HEK293 (cell line): ENCODE results near the gene TUNAR.

Source experiments
- CTCF ChIA-PET: fragments of 350-600 bp; formaldehyde crosslinking; extraction: SDS; loops from one replicate; lab custom pipeline; 2021; ENCODE audit warnings: antibody characterized with exemption; lab: Yijun Ruan, JAX
- POLR2A ChIA-PET: fragments of 300-600 bp; formaldehyde crosslinking; extraction: SDS; loops from one replicate; lab custom pipeline; 2020; ENCODE audit warnings: antibody characterized with exemption, inconsistent platforms; lab: Yijun Ruan, JAX
- H3K27ac ChIP-seq: fragments of 200-500 bp; sonication (Bioruptor generic); 2 replicates; pipeline ENCODE4 v1.5.1; 2014; ENCODE audit warnings: low read depth, low read length, control low read depth, inconsistent platforms; ENCODE audit errors: extremely low read depth
- H3K36me3 ChIP-seq, 2 experiments: fragments of 200-500 bp in 1 of 2; sonication (Bioruptor generic) in 1 of 2; 1 replicate in 1 of 2; 2 replicates in 1 of 2; pipeline ENCODE4 v1.5.1; 2014 to 2017; ENCODE audit warnings: inconsistent platforms in 2 of 2, low read length in 2 of 2; ENCODE audit not compliant: control insufficient read depth in 2 of 2, insufficient read depth in 1 of 2
- H3K4me1 ChIP-seq: fragments of 200-500 bp; sonication (Bioruptor generic); 2 replicates; pipeline ENCODE4 v1.5.1; 2014; ENCODE audit warnings: mild to moderate bottlenecking, low read length, inconsistent platforms; ENCODE audit not compliant: control insufficient read depth, insufficient read depth
- H3K4me3 ChIP-seq: 2 replicates; pipeline ENCODE4 v1.5.1; 2011; ENCODE audit warnings: low read depth, mild to moderate bottlenecking, control low read depth, low read length, moderate library complexity
- H3K9me3 ChIP-seq: fragments of 200-500 bp; sonication (Bioruptor generic); 2 replicates; pipeline ENCODE4 v1.5.1; 2014; ENCODE audit warnings: low read depth, low read length, inconsistent platforms; ENCODE audit not compliant: control insufficient read depth, insufficient read depth
- GLI4 ChIP-seq: fragments of 450-650 bp; formaldehyde crosslinking; IDR thresholded peaks from 2 replicates; pipeline ENCODE4 v1.5.1; 2016; ENCODE audit warnings: missing biosample characterization, missing genetic modification characterization
- IKZF3 ChIP-seq: fragments of 450-650 bp; IDR thresholded peaks from 2 replicates; pipeline ENCODE4 v1.5.0; 2018; ENCODE audit warnings: missing biosample characterization, mild to moderate bottlenecking, missing genetic modification characterization, moderate library complexity
- ZFP69B ChIP-seq: fragments of 450-650 bp; formaldehyde crosslinking; IDR thresholded peaks from 2 replicates; pipeline ENCODE4 v1.5.1; 2016; ENCODE audit warnings: missing biosample characterization, missing genetic modification characterization
- ZNF121 ChIP-seq: fragments of 450-650 bp; formaldehyde crosslinking; IDR thresholded peaks from 2 replicates; pipeline ENCODE4 v1.5.1; 2016; ENCODE audit warnings: missing biosample characterization, missing genetic modification characterization
- ZNF140 ChIP-seq: fragments of 450-650 bp; formaldehyde crosslinking; IDR thresholded peaks from 2 replicates; pipeline ENCODE4 v1.5.1; 2016; ENCODE audit warnings: missing biosample characterization, missing genetic modification characterization
- ZNF157 ChIP-seq: fragments of 450-650 bp; formaldehyde crosslinking; IDR thresholded peaks from 2 replicates; pipeline ENCODE4 v1.5.1; 2016; ENCODE audit warnings: missing biosample characterization, missing genetic modification characterization
- ZNF202 ChIP-seq: fragments of 450-650 bp; formaldehyde crosslinking; IDR thresholded peaks from 2 replicates; pipeline ENCODE4 v1.5.1; 2016; ENCODE audit warnings: missing biosample characterization, missing genetic modification characterization, borderline replicate concordance
- ZNF214 ChIP-seq: fragments of 450-650 bp; formaldehyde crosslinking; IDR thresholded peaks from 2 replicates; pipeline ENCODE4 v1.5.1; 2017; ENCODE audit warnings: missing biosample characterization, mild to moderate bottlenecking, missing genetic modification characterization, borderline replicate concordance
- ZNF433 ChIP-seq: fragments of 450-650 bp; formaldehyde crosslinking; IDR thresholded peaks from 2 replicates; pipeline ENCODE4 v1.5.1; 2016; ENCODE audit warnings: missing biosample characterization, missing genetic modification characterization, low read depth
- ZNF501 ChIP-seq: fragments of 450-650 bp; formaldehyde crosslinking; IDR thresholded peaks from 2 replicates; pipeline ENCODE4 v1.5.1; 2016; ENCODE audit warnings: missing biosample characterization, missing genetic modification characterization
- ZNF513 ChIP-seq: fragments of 450-650 bp; IDR thresholded peaks from 2 replicates; pipeline ENCODE4 v1.5.1; 2018; ENCODE audit warnings: missing biosample characterization, missing genetic modification characterization
- ZNF600 ChIP-seq: fragments of 450-650 bp; formaldehyde crosslinking; IDR thresholded peaks from 2 replicates; pipeline ENCODE4 v1.5.1; 2016; ENCODE audit warnings: missing biosample characterization, missing genetic modification characterization
- ZNF664 ChIP-seq: fragments of 450-650 bp; formaldehyde crosslinking; IDR thresholded peaks from 2 replicates; pipeline ENCODE4 v1.5.1; 2016; ENCODE audit warnings: missing biosample characterization, missing genetic modification characterization
- ZXDB ChIP-seq: fragments of 450-650 bp; formaldehyde crosslinking; IDR thresholded peaks from 2 replicates; pipeline ENCODE4 v1.5.1; 2016; ENCODE audit warnings: missing biosample characterization, missing genetic modification characterization
- TF ChIP-seq, protein P1 (sequence below): fragments of 450-650 bp; formaldehyde crosslinking; IDR thresholded peaks from 2 replicates; pipeline ENCODE4 v1.5.1; 2016; ENCODE audit warnings: missing biosample characterization, missing genetic modification characterization
- TF ChIP-seq, protein P2 (sequence below): fragments of 450-650 bp; formaldehyde crosslinking; IDR thresholded peaks from 2 replicates; pipeline ENCODE4 v1.5.1; 2016; ENCODE audit warnings: missing biosample characterization, missing genetic modification characterization, borderline replicate concordance

The TUNAR gene

GRCh38 chr14:95944462-95944861 is 67.8 kb downstream of the TUNAR start (continued):
- TF ChIP-seq ZNF157 (tag by site-specific recombination) = no peak
- no peak for TF ChIP-seq ZNF214 (tag by site-specific recombination)

GRCh38 chr14:95946867-95947266 is 70.2 kb downstream of the TUNAR start:
- Histone ChIP-seq H3K9me3 (no peaks in the 10 kb centered on the region), H3K4me3 (no peak overlapping the region), H3K36me3 (no peaks in the 10 kb centered on the region), H3K4me1 (no peaks in the 10 kb centered on the region), H3K27ac (no peak overlapping the region)
- ChIA-PET CTCF (interaction anchor here (0.6 kb wide), 1 partner anchor 241 kb away, joined by 4 read pairs; no protein-coding TSS in a partner anchor), POLR2A (no interaction called here)
- TF ChIP-seq ZNF513 (tag by site-specific recombination) (no peak), ZNF140 (no peak), ZNF433 (tag by site-specific recombination) (no peak)

- CTCF ChIA-PET = no interaction called here
- Histone ChIP-seq H3K27ac (no peak overlapping the region), H3K4me1 (no peaks in the 10 kb centered on the region), H3K36me3 (no peaks in the 10 kb centered on the region), H3K4me3 (no peak overlapping the region), H3K9me3 (no peaks in the 10 kb centered on the region)
- POLR2A ChIA-PET = no interaction called here
- TF ChIP-seq, protein P1, sequence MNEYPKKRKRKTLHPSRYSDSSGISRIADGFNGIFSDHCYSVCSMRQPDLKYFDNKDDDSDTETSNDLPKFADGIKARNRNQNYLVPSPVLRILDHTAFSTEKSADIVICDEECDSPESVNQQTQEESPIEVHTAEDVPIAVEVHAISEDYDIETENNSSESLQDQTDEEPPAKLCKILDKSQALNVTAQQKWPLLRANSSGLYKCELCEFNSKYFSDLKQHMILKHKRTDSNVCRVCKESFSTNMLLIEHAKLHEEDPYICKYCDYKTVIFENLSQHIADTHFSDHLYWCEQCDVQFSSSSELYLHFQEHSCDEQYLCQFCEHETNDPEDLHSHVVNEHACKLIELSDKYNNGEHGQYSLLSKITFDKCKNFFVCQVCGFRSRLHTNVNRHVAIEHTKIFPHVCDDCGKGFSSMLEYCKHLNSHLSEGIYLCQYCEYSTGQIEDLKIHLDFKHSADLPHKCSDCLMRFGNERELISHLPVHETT (tag by site-specific recombination) = no peak
- TF ChIP-seq ZXDB (tag by site-specific recombination) (no peak), ZFP69B (tag by site-specific recombination) (no peak), ZNF121 (tag by site-specific recombination) (no peak), ZNF202 (tag by site-specific recombination) (no peak), ZNF157 (tag by site-specific recombination) (no peak), ZNF600 (tag by site-specific recombination) (no peak), ZNF501 (tag by site-specific recombination) (no peak), ZNF664 (tag by site-specific recombination) (no peak), GLI4 (no peak), IKZF3 (tag by site-specific recombination) (no peak)
- TF ChIP-seq, protein P2, sequence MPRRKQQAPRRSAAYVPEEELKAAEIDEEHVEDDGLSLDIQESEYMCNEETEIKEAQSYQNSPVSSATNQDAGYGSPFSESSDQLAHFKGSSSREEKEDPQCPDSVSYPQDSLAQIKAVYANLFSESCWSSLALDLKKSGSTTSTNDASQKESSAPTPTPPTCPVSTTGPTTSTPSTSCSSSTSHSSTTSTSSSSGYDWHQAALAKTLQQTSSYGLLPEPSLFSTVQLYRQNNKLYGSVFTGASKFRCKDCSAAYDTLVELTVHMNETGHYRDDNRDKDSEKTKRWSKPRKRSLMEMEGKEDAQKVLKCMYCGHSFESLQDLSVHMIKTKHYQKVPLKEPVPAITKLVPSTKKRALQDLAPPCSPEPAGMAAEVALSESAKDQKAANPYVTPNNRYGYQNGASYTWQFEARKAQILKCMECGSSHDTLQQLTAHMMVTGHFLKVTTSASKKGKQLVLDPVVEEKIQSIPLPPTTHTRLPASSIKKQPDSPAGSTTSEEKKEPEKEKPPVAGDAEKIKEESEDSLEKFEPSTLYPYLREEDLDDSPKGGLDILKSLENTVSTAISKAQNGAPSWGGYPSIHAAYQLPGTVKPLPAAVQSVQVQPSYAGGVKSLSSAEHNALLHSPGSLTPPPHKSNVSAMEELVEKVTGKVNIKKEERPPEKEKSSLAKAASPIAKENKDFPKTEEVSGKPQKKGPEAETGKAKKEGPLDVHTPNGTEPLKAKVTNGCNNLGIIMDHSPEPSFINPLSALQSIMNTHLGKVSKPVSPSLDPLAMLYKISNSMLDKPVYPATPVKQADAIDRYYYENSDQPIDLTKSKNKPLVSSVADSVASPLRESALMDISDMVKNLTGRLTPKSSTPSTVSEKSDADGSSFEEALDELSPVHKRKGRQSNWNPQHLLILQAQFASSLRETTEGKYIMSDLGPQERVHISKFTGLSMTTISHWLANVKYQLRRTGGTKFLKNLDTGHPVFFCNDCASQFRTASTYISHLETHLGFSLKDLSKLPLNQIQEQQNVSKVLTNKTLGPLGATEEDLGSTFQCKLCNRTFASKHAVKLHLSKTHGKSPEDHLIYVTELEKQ (tag by site-specific recombination) = no peak
Measured at GRCh38 chr14:95948558-95948981, 71.9 kb downstream of the TUNAR start.
